SU-DHL-6 (cell line): Measurements from ENCODE around the gene PIK3C2G.

Source experiments
- H2AFZ ChIP-seq: fragments of 200-600 bp; sonication (generic); 2 replicates; pipeline ENCODE4 v1.6.1; 2014; ENCODE audit warnings: low read depth, mild to moderate bottlenecking, moderate library complexity, mixed read lengths, antibody characterized with exemption, low read length; ENCODE audit not compliant: severe bottlenecking
- H3F3A ChIP-seq: fragments of 200-600 bp; shearing (Covaris generic); 2 replicates; pipeline ENCODE4 v1.6.0; 2016; ENCODE audit warnings: antibody characterized with exemption, mild to moderate bottlenecking; ENCODE audit not compliant: insufficient read depth
- H3K27ac ChIP-seq: fragments of 200-600 bp; sonication (generic); 2 replicates; pipeline ENCODE4 v1.5.1; 2016; ENCODE audit warnings: low read depth, mild to moderate bottlenecking, low read length, moderate library complexity, mixed read lengths
- H3K27me3 ChIP-seq: fragments of 200-600 bp; sonication (generic), shearing (Covaris generic); 2 replicates; pipeline ENCODE4 v1.6.0; 2014; ENCODE audit warnings: mild to moderate bottlenecking, low read length
- H3K36me3 ChIP-seq: fragments of 200-600 bp; sonication (generic); 2 replicates; pipeline ENCODE4 v1.6.1; 2014; ENCODE audit warnings: mild to moderate bottlenecking, low read length, mixed read lengths
- H3K4me2 ChIP-seq: fragments of 300-600, 200-600 bp; shearing (Covaris generic), sonication (generic); 2 replicates; pipeline ENCODE4 v1.6.0; 2014; ENCODE audit warnings: low read length, low read depth, mild to moderate bottlenecking; ENCODE audit not compliant: poor library complexity, severe bottlenecking
- H3K4me3 ChIP-seq: fragments of 200-600 bp; sonication (generic); 2 replicates; pipeline ENCODE4 v1.5.1; 2014; ENCODE audit warnings: antibody characterized with exemption, low read length, mild to moderate bottlenecking, mixed read lengths; ENCODE audit not compliant: insufficient read depth, poor library complexity, severe bottlenecking
- H3K79me2 ChIP-seq: fragments of 200-600 bp; sonication (generic); 2 replicates; pipeline ENCODE4 v1.6.1; 2014; ENCODE audit warnings: mild to moderate bottlenecking, low read length, moderate library complexity; ENCODE audit not compliant: insufficient read depth
- H3K9ac ChIP-seq: fragments of 200-600 bp; sonication (generic); 2 replicates; pipeline ENCODE4 v1.7.0; 2014; ENCODE audit warnings: mild to moderate bottlenecking, low read length
- H3K9me2 ChIP-seq: fragments of 200-600 bp; sonication (generic); replicated peaks from 2 replicates; pipeline ENCODE4 v1.6.1; 2014; ENCODE audit warnings: low read length; ENCODE audit not compliant: insufficient read depth
- H3K9me3 ChIP-seq: fragments of 200-600 bp; sonication (generic); 2 replicates; pipeline ENCODE4 v1.6.1; 2014; ENCODE audit warnings: low read length, mixed read lengths; ENCODE audit not compliant: insufficient read depth
- H4K20me1 ChIP-seq: fragments of 200-600 bp; sonication (generic); 2 replicates; pipeline ENCODE4 v1.6.1; 2014; ENCODE audit warnings: low read depth, mild to moderate bottlenecking, antibody characterized with exemption, low read length, moderate library complexity, mixed read lengths
- EZH2phosphoT487 ChIP-seq: fragments of 200-600 bp; sonication (generic), shearing (Covaris generic); conservative IDR thresholded peaks from 2 replicates; pipeline ENCODE4 v1.6.1; 2018; ENCODE audit warnings: mild to moderate bottlenecking, antibody characterized with exemption, low read length, moderate library complexity, mixed read lengths
- TF ChIP-seq, protein P1 (sequence below): fragments of 200-600 bp; sonication (generic); IDR thresholded peaks from one replicate; pipeline ENCODE4 v1.5.1; 2017; ENCODE audit warnings: antibody characterized with exemption, mild to moderate bottlenecking, low read length, moderate library complexity; ENCODE audit not compliant: insufficient read depth, poor library complexity, severe bottlenecking

The PIK3C2G gene

DNA sequence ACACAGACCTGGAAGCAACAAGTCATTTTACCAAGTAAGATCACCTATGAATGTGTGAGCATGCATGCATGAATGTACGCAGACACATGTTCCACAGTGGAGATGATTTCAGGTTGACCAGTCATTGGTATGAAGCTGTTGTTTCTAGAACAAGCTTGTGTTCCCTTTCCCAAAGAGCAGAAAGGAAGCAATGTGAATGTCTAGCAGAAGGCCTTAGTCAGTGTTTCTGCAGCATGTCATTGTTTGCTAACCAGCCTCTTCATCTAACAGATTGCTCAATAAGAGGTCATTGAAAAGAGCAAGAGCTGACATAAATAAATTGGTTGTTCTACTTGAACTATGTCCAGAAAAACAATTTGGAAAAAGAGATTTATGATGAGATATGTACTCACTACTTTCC lies 285.1 kb downstream of the PIK3C2G start:
- no peaks in the 10 kb centered on the region for H4K20me1 ChIP-seq
- H3K27ac ChIP-seq, result no peak overlapping the region
- H3K9me2 ChIP-seq, result no peaks in the 10 kb centered on the region
- no peak overlapping the region for H3K4me3 ChIP-seq
- no peak overlapping the region for H3K9ac ChIP-seq
- TF ChIP-seq EZH2phosphoT487, result no peak
- TF ChIP-seq, protein P1, sequence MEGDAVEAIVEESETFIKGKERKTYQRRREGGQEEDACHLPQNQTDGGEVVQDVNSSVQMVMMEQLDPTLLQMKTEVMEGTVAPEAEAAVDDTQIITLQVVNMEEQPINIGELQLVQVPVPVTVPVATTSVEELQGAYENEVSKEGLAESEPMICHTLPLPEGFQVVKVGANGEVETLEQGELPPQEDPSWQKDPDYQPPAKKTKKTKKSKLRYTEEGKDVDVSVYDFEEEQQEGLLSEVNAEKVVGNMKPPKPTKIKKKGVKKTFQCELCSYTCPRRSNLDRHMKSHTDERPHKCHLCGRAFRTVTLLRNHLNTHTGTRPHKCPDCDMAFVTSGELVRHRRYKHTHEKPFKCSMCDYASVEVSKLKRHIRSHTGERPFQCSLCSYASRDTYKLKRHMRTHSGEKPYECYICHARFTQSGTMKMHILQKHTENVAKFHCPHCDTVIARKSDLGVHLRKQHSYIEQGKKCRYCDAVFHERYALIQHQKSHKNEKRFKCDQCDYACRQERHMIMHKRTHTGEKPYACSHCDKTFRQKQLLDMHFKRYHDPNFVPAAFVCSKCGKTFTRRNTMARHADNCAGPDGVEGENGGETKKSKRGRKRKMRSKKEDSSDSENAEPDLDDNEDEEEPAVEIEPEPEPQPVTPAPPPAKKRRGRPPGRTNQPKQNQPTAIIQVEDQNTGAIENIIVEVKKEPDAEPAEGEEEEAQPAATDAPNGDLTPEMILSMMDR, result no peak
- no peaks in the 10 kb centered on the region for H3K27me3 ChIP-seq
- no peak overlapping the region for H3K4me2 ChIP-seq
- H3K79me2 ChIP-seq, result no peaks in the 10 kb centered on the region
- H3K36me3 ChIP-seq, result no peaks in the 10 kb centered on the region
- no peak overlapping the region for H2AFZ ChIP-seq
- no peaks in the 10 kb centered on the region for H3F3A ChIP-seq
- H3K9me3 ChIP-seq, result no peaks in the 10 kb centered on the region

DNA sequence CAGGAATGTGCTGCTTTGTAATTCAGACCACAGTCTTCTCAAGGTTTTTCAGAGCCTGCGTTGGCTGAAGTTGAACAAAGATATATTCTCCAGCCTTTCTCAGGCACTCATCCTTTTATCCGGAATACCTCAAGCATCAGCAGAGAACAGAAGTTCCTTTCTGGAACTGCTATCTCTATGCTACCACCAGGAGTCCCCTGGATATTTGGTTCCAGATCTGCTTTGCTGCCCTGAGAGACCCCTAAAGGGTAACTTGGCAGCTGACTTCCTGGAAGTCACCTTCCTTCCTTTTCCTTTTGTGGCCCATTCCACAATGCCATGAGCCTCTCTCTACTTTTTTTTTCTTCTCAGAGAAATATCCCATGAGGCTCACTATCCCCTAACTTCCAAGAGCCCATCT lies 288.3 kb downstream of the PIK3C2G start:
- no peak overlapping the region for H3K27ac ChIP-seq
- no peak overlapping the region for H3K4me3 ChIP-seq
- no peak overlapping the region for H3K4me2 ChIP-seq
- no peaks in the 10 kb centered on the region for H3K79me2 ChIP-seq
- TF ChIP-seq, protein P1, result no peak
- TF ChIP-seq EZH2phosphoT487, result no peak
- no peak overlapping the region for H3K9ac ChIP-seq
- no peaks in the 10 kb centered on the region for H3K9me2 ChIP-seq
- no peaks in the 10 kb centered on the region for H3K9me3 ChIP-seq
- H3K27me3 ChIP-seq, result no peaks in the 10 kb centered on the region
- H2AFZ ChIP-seq, result no peak overlapping the region
- H3K36me3 ChIP-seq, result no peaks in the 10 kb centered on the region
- H3F3A ChIP-seq, result no peaks in the 10 kb centered on the region
- H4K20me1 ChIP-seq, result no peaks in the 10 kb centered on the region

DNA sequence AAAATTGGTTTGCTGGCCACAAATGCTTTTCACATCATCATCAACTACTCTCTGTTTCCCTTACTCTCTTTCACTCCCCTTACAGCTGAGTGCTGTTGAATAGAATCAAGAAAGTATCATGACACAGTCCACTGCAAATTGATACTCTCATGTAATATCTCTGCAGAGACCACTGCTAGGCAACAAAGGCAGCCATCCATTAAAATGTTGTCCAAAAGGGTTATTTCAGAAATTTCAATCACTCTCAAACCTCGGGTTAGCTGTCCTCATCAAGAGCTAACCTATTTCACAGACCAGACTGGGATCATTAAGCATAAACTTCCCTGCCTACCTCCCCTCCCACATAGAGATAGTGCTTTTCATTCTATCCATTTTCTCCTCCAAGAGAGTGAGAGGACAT lies 289.8 kb downstream of the PIK3C2G start:
- H3K36me3 ChIP-seq, result no peaks in the 10 kb centered on the region
- no peaks in the 10 kb centered on the region for H3K27me3 ChIP-seq
- H3F3A ChIP-seq, result no peaks in the 10 kb centered on the region
- no peaks in the 10 kb centered on the region for H3K9me2 ChIP-seq
- no peaks in the 10 kb centered on the region for H4K20me1 ChIP-seq
- TF ChIP-seq, protein P1, result no peak
- no peak for TF ChIP-seq EZH2phosphoT487
- H3K4me3 ChIP-seq, result no peak overlapping the region
- no peak overlapping the region for H3K9ac ChIP-seq
- no peak overlapping the region for H2AFZ ChIP-seq
- no peaks in the 10 kb centered on the region for H3K9me3 ChIP-seq
- no peak overlapping the region for H3K4me2 ChIP-seq
- H3K79me2 ChIP-seq, result no peaks in the 10 kb centered on the region
- no peak overlapping the region for H3K27ac ChIP-seq

DNA sequence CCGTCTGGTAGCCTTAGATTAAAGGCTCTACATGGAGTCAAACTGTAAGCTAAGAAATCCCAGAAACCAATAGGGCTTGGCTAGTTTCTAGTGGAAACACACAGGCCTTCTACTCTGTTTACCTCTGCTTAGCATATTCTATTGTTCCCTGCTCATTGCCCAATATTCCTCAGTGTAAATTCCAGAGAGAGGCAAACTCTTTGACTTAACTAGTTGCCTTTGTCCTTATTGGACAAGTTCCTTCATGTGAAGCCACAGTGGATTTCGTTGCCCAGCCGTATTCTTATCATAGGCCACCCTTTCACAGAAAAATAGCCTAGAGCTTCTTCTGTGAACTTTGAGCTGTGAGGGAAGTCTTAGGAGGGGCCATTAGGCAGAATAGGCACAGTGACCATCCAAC lies 290.4 kb downstream of the PIK3C2G start:
- H3K27ac ChIP-seq, result no peak overlapping the region
- no peak overlapping the region for H3K9ac ChIP-seq
- H3F3A ChIP-seq, result no peaks in the 10 kb centered on the region
- H2AFZ ChIP-seq, result no peak overlapping the region
- no peaks in the 10 kb centered on the region for H4K20me1 ChIP-seq
- H3K9me2 ChIP-seq, result no peaks in the 10 kb centered on the region
- no peaks in the 10 kb centered on the region for H3K79me2 ChIP-seq
- H3K4me3 ChIP-seq, result no peak overlapping the region
- TF ChIP-seq, protein P1, result no peak
- TF ChIP-seq EZH2phosphoT487, result no peak
- no peak overlapping the region for H3K4me2 ChIP-seq
- H3K27me3 ChIP-seq, result no peaks in the 10 kb centered on the region
- no peaks in the 10 kb centered on the region for H3K9me3 ChIP-seq
- no peaks in the 10 kb centered on the region for H3K36me3 ChIP-seq
